GM12801 (cell line): ENCODE results near the gene MGLL.

ENCODE experiments used
- CTCF ChIP-seq: IDR thresholded peaks from one replicate; pipeline ENCODE4 v1.5.1; 2011; ENCODE audit warnings: control low read depth; ENCODE audit not compliant: insufficient read length; ENCODE audit errors: extremely low read depth

MGLL gene

GRCh38 chr3:127783642-127784160 lies 38.6 kb downstream of the MGLL start:
- no peak for TF ChIP-seq CTCF

GRCh38 chr3:127783166-127783565 lies 39.1 kb downstream of the MGLL start:
- no peak for TF ChIP-seq CTCF

GRCh38 chr3:127781411-127782001 lies 40.8 kb downstream of the MGLL start:
- TF ChIP-seq CTCF = no peak

GRCh38 chr3:127780536-127781400 lies 41.5 kb downstream of the MGLL start:
- TF ChIP-seq CTCF = no peak

GRCh38 chr3:127779747-127780146 lies 42.6 kb downstream of the MGLL start:
- TF ChIP-seq CTCF = no peak

- no peak for TF ChIP-seq CTCF
These were observed 44.2 kb downstream of the MGLL start for GRCh38 chr3:127777921-127778656.

GRCh38 chr3:127777332-127777731 lies 45.0 kb downstream of the MGLL start:
- no peak for TF ChIP-seq CTCF
